Stimulated activated CD4-positive, alpha-beta T cell treated with anti-CD3 and anti-CD28 coated beads, Interleukin-1b, Interleukin-23, amount 100 ng/mL, for 1 hour (primary cell): ENCODE data around the gene CHI3L1.

ENCODE experiments used
- DNase-seq, 2 donors: peaks; one replicate each; pipeline ENCODE4 v3.0.0-alpha.2; 2020; ENCODE audit warnings: low read depth in 2 of 2

Gene CHI3L1

GRCh38 chr1:203181586-203182386 is 4.7 kb downstream of the CHI3L1 start:
- no peak for DNase-seq

- DNase-seq = no peak
These were observed 5.7 kb downstream of the CHI3L1 start for GRCh38 chr1:203180611-203181330.

DNA sequence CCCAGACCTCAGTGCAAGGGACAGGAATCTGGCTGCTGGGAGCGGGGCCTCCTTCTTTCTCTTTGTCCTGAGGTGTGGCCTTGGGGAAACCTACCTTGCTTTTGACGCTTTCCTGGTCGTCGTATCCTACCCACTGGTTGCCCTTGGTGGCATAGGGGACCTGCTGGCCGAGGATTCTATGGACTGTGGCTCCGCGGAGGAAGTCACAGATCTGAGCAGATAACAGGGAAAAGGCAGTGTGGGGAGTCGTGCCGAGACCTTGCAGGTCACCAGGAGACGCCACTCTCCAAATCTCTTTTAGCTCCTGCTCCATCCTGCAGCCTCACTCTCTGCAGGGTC is 6.9 kb downstream of the CHI3L1 start:
- DNase-seq = no peak

- no peak for DNase-seq
These were observed 7.5 kb downstream of the CHI3L1 start for GRCh38 chr1:203178821-203179666.

GRCh38 chr1:203178083-203178482 is 8.4 kb downstream of the CHI3L1 start:
- no peak for DNase-seq

DNA sequence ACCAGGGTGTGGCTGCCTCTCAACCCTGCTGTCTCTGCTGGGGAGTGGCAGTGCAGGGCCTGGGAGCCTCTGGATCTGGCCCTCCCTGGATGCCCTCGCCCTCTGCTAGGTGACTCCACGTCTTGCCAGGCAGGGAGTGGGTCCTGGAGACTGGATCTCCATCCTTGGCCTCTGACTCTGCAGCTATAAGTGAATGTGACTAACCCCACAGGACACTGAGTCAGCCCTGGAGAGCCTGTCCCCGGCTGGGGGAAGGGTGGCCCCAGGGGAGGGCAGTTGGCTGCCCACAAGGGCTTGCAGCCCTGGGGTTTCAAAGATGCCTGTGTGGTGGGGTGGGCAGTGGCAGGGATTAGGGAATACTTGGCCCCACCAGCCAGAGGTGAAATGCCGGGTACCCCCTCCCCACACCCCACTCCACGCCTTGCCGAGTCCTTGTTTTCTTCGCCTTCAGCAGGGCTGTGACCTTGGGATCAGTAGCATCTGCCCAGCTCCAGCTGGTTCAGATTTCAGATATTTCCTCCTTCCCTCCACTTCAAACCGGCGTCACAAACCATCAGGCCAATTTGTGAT is 8.9 kb downstream of the CHI3L1 start:
- no peak for DNase-seq

DNA sequence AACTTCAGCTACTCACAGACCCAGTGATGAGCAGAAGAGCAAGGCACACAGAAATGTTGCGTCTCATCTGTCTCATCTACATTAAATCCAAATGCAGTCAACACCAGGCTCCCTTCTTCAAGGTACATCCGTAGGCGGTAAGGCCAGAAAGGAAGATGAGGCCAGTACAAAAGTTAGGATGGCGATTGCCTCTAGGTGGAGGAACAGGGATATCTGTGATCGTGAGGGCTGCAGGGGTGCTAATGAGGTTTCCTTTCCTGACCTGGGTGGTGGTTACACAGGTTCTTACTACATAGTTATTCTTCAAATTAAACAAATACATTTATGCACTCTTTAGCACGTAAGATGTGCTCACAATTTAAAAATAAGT is 9.5 kb downstream of the CHI3L1 start:
- no peak for DNase-seq

DNA sequence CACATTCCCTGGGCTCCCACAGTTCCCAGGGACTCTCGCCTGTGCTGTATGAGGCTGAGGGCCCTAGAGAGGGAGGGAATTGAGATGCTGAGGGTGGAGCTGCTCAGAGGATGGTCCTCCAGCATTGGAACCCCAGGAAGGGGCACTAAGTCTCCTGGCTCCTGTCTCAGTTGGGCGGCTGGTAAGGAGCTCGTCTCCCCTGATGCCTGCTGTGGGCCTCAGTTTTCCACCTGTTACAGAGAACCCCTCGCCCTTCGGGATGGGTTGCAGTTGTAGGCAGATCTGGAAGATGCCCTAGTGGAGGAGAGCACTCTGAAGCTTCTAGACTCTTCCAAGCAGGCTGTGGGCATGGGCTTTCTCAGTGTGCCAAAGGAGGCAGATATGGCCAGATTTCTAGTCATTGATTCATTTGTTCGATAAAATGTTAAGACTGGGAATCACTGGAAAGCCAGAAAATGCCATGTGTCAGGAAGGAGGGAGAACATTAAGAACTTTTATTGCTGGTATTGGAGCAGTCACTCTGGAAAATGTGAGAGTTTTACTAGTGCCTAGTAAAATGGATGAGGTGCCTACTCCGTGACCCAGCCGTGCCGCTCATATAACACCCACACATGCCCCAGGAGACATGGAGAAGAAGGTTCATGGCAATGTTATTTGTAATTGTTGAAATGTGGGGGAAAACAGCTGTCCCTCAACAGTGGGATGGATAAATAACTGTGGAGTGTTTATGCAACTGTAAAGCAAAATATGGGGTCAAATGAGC is 10.1 kb downstream of the CHI3L1 start:
- no peak for DNase-seq

DNA sequence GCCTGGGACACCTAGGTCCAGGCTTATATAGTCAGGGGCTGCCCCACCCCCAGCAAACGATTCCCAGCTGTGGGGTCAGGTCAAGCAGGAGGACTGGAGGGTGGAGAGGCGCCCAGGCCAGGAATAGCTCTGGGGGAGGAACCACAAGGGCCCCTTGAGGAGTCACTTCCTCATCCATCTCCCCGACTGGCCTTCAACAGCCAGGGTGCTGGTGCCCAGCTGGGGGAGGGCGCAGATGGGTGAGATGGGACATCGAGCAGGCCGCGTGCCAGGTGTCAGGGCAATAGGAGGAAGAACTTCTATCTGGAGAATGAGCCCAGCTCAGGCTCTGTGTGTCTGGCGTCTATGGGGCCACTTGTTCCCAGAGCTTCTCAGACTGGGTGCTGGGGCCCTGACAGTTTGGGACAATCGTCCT is 10.7 kb downstream of the CHI3L1 start:
- DNase-seq = no peak

GRCh38 chr1:203175237-203175826 is 11.2 kb downstream of the CHI3L1 start, which contains the start of gene MYBPH:
Gene MYBPH, minus strand, starts transcription at chr1:203175826. Its CDS starts 71 bp downstream, at chr1:203175755.
- DNase-seq = no peak

- DNase-seq = no peak
These were observed 12.0 kb downstream of the CHI3L1 start for GRCh38 chr1:203174324-203174985.

- DNase-seq = no peak
These were observed 12.9 kb downstream of the CHI3L1 start for GRCh38 chr1:203173566-203173965.

DNA sequence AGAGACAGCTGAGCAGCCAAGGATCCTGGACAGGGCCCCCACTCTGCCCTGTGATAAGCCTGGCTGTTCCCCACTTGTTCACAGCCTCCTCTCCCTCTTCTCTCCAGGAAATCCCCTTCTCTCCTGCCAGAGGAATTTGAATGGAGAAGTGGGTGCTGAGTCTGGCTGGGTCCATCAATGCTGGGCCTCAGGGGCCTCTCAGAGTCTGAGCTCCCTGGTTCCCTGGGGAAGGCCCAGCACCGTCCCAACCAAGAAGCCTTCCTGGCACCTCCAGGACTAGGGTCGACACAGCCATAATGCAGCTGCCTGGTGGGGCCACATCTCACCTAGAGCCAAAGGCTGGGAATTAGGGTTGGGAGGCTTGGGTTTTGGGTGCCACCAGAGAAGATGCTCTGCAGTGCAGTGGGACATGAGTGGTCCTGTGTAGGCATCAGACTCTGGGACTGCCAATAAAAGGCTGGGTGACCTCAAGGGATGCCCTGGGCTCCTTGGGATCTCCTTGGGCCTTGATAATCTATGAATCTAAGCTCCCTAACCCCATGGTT is 13.4 kb downstream of the CHI3L1 start:
- DNase-seq = no peak

DNA sequence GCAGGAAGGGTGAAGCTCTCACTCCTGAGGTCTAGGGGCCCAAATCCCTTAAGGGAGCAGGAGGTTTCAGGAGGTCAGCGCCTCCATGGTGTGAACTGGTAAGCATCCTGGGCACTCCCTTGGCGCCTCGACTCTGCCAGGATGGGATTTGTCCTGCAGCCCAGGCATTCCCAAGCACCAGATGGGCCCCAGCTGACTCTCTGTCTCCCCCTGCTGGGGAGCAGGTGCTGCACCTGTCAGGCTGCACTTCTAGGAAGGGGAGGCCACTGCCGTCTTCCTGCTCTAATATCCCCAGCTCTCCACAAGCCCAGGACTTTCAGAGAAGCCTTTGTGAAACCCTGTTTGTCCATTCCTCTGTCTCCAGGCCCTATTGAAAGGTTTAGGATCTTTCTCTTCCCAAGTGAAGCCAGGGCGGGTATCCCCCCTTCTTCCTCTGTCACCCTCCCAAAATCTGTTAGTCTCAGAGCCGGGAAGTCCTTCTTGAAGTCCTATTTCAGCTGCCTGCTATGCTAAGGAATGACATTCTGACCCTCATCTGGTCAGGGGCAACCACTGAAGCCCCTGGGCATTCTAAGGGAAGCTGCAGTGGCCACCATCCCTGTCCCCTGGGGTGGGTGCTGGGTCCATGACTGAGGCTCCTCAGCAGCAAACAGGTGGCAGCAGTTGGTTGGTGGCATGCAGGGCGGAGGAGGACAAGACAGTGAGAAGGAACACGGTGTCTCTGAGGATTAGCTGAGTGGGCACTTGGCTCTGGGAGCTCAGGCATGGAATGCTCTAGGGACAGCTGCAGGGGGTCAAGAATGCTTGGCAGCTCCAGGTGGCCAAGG is 14.1 kb downstream of the CHI3L1 start:
- no peak for DNase-seq

DNA sequence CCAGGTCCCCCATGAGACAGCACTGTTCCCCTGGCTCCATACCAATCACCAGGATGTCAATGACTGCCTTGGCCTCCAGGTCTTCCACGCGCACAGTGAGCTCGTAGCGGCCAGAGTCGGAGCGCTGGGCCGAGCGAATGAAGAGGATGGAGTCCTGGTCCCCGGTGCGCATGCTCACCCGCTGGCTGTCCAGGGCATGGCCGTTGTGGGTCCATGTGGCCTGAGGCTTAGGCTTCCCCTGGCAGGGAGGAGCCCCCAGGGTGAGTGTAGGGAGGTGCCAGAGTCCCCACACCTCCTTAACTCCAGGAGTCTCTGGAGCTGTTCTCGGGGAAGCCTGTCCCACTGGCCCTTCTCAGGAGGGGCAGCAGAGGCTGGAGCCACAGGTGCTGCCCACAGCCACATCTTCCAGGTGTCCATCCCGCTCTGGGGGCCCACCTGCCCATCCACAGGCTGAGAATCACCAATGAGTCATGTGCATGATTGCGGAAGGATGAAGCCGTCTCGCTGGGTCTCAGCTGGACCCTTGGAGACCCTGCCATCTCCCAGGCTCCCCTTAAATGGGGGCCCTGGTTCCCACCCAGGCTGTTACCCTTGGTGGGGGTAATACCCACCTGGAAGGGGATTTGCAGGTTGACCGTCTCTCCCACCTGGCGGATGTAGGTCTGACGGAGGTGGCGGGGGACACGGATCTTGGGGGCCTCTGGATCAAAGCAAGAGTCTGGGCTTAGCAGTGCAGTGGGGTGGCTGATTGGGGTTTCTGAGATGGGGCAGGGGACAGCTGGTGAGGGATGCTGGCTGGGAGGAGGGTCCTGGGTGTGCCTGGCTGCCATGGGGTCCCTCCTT is 14.9 kb downstream of the CHI3L1 start:
- no peak for DNase-seq

DNA sequence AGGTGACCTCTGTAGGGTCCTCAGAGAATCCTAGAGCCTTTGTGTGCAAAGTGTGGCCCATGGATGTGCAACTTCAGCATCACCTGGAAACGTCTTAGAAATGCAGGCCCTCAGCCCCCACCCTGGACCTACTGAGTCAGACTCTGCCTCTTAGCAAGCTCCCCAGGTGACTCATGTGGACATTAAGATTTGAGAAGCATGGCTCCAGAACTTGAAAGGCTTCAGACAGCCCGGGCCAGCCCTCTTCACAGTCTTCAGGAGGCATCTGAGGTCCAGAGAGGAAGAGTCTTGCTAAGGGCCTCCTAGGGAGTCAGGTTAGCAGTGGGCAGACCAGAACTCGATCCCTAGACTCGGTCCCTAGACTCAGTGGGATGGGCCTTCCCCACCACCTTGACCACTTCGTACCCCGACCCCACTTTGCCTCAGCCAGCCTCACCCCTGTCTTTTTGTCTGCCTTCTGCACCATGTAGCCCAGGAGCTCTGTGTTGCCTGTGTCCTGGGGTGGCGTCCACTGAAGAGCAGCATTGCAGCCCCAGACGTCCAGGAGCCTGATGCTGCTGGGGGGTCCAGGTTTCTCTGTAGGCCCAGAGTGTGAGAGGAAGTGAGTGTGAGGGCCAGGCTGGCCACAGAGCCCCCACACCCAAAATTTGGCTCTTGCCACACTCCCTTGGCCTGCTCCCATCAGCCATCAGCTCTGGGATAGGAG is 15.7 kb downstream of the CHI3L1 start:
- no peak for DNase-seq

DNA sequence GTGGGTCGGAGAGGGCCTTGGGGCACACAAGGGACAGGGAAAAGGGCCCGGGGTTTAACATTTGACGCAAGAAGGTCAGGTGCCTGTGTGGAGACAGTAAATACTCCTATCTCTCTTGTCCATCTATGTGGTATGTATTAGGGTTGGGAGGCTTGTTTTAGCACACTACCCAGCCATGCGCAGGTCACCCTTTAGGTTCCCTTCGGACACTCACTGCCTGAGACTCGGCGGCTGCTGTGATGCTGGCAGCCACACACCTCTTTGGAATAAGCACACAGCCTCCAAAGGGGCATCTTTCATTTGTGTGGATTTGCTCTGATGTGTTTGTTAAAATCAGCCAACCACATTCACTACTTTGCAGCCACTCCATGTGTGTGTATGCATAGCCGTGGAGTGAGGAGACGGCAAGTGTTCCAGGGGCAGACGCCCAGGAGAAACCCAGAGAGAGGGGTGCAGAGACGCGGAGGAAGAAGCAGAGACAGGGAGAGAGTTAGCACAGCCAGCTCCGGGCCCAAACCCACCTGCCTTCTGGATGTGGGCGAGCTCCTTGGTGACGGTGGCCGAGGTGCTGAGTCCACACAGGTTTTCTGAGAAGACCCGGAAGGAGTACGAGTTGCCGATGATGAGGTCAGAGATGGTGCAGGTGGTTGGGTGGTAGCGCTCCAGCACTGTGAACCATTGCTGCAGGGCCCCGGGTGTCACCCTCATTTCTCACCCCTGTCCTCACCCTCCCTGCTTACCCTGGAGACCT is 16.6 kb downstream of the CHI3L1 start:
- no peak for DNase-seq
